ENCODE results near the gene CUEDC2.

The CUEDC2 gene

DNA sequence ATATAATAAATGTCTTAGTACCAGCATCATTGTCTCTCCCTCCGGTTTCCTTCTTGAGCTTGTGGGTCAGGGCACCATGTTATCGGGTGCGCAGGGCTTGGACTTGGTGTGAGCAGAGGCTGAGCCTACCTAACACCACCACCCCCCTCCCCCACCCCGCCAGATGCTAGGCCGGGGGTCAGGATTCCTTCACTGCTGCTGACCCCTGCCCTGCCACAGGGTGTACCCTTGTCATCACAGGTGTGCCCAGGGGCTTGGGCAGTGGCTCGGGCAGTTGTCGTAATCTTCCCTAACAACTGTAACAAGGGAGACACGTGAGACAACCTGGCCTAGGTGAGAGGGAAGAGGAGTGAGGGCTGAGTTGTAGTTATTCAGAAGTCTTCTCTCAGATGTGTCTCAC is 49.5 kb downstream of the CUEDC2 start:
- H3K4me2 ChIP-seq (ENCODE audit: low read length) = no peak overlapping the region
- H3K36me3 ChIP-seq (ENCODE audit: insufficient read depth, low read length) = peaks cover 18% of the 10 kb centered on the region; the same call in 1 of the 2 replicates
- no peak overlapping the region for H3K9ac ChIP-seq (ENCODE audit: low read length)
- no peaks in the 10 kb centered on the region for H3K27me3 ChIP-seq (ENCODE audit: insufficient read depth, low read length)
- no peaks in the 10 kb centered on the region for H3K4me1 ChIP-seq (ENCODE audit: insufficient read depth, low read length, severe bottlenecking)
- no peak overlapping the region for H2AFZ ChIP-seq (ENCODE audit: low read length)
- no peaks in the 10 kb centered on the region for H4K20me1 ChIP-seq (ENCODE audit: insufficient read depth, low read length)
- H3F3A ChIP-seq (ENCODE audit: insufficient read depth, low read length) = no peaks in the 10 kb centered on the region
- H3K27ac ChIP-seq (ENCODE audit: low read depth, low read length, poor library complexity, severe bottlenecking) = no peak overlapping the region
- no peak overlapping the region for H3K4me3 ChIP-seq (ENCODE audit: low read depth, low read length, poor library complexity, severe bottlenecking)
- no peaks in the 10 kb centered on the region for H3K79me2 ChIP-seq (ENCODE audit: insufficient read depth, low read length)
- H3K9me2 ChIP-seq (ENCODE audit: low read depth, low read length) = no peaks in the 10 kb centered on the region
- H3K9me3 ChIP-seq (ENCODE audit: low read length) = no peaks in the 10 kb centered on the region
- TF ChIP-seq EZH2 (IDR thresholded peaks at IDR 0.05; ENCODE audit: borderline replicate concordance, low read length) = no peak
- TF ChIP-seq, protein P1, sequence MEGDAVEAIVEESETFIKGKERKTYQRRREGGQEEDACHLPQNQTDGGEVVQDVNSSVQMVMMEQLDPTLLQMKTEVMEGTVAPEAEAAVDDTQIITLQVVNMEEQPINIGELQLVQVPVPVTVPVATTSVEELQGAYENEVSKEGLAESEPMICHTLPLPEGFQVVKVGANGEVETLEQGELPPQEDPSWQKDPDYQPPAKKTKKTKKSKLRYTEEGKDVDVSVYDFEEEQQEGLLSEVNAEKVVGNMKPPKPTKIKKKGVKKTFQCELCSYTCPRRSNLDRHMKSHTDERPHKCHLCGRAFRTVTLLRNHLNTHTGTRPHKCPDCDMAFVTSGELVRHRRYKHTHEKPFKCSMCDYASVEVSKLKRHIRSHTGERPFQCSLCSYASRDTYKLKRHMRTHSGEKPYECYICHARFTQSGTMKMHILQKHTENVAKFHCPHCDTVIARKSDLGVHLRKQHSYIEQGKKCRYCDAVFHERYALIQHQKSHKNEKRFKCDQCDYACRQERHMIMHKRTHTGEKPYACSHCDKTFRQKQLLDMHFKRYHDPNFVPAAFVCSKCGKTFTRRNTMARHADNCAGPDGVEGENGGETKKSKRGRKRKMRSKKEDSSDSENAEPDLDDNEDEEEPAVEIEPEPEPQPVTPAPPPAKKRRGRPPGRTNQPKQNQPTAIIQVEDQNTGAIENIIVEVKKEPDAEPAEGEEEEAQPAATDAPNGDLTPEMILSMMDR (IDR thresholded peaks at IDR 0.05; ENCODE audit: low read length) = no peak

DNA sequence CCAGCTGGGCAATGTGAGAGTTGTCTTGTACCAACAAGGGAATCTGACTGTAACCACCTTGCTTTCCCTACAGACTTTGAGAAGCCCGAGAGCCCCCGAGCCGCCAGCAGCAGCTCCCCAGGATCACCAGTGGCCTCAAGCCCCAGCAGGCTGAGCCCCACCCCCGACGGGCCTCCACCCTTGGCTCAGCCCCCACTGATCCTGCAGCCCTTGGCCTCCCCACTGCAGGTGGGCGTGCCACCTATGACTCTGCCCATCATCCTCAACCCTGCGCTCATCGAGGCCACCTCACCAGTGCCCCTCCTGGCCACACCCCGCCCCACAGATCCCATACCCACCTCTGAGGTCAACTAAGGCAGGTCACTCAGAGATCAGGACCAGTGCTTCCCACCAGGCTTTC is 50.4 kb downstream of the CUEDC2 start:
- Histone ChIP-seq H3F3A (ENCODE audit: insufficient read depth, low read length) (no peaks in the 10 kb centered on the region), H3K4me3 (ENCODE audit: low read depth, low read length, poor library complexity, severe bottlenecking) (no peak overlapping the region), H3K9ac (ENCODE audit: low read length) (no peak overlapping the region), H3K4me2 (ENCODE audit: low read length) (no peak overlapping the region), H3K27ac (ENCODE audit: low read depth, low read length, poor library complexity, severe bottlenecking) (no peak overlapping the region), H3K9me3 (ENCODE audit: low read length) (no peaks in the 10 kb centered on the region), H3K9me2 (ENCODE audit: low read depth, low read length) (no peaks in the 10 kb centered on the region), H3K36me3 (ENCODE audit: insufficient read depth, low read length) (peaks cover 18% of the 10 kb centered on the region; the same call in 1 of the 2 replicates), H3K27me3 (ENCODE audit: insufficient read depth, low read length) (no peaks in the 10 kb centered on the region), H3K79me2 (ENCODE audit: insufficient read depth, low read length) (no peaks in the 10 kb centered on the region), H2AFZ (ENCODE audit: low read length) (no peak overlapping the region), H3K4me1 (ENCODE audit: insufficient read depth, low read length, severe bottlenecking) (no peaks in the 10 kb centered on the region), H4K20me1 (ENCODE audit: insufficient read depth, low read length) (no peaks in the 10 kb centered on the region)
- TF ChIP-seq EZH2 (IDR thresholded peaks at IDR 0.05; ENCODE audit: borderline replicate concordance, low read length) = no peak
- TF ChIP-seq, protein P1 (IDR thresholded peaks at IDR 0.05; ENCODE audit: low read length) = no peak

DNA sequence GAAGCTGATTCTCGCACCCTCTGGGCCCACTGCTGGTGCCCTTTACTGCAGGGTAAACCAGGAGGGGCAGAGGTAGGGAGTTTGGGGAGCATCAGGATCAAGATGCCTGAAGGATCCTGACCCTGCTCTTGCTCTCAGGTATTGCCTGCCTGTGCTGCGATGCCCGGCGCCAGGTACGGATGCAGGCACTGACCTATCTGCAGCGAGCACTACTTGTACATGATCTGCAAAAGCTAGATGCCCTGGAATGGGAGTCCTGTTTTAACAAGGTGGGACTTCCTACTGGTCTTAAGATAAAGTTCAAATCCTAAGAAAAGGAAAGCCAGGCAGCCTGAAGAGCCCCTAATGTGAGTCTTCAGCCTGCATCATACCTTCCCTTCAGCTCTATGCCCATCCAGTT is 53.0 kb downstream of the CUEDC2 start:
- TF ChIP-seq, protein P1 (IDR thresholded peaks at IDR 0.05; ENCODE audit: low read length) = no peak
- no peak for TF ChIP-seq EZH2 (IDR thresholded peaks at IDR 0.05; ENCODE audit: borderline replicate concordance, low read length)
- no peaks in the 10 kb centered on the region for H3K79me2 ChIP-seq (ENCODE audit: insufficient read depth, low read length)
- no peaks in the 10 kb centered on the region for H3F3A ChIP-seq (ENCODE audit: insufficient read depth, low read length)
- no peaks in the 10 kb centered on the region for H4K20me1 ChIP-seq (ENCODE audit: insufficient read depth, low read length)
- no peaks in the 10 kb centered on the region for H3K4me1 ChIP-seq (ENCODE audit: insufficient read depth, low read length, severe bottlenecking)
- no peak overlapping the region for H3K4me3 ChIP-seq (ENCODE audit: low read depth, low read length, poor library complexity, severe bottlenecking)
- no peaks in the 10 kb centered on the region for H3K27me3 ChIP-seq (ENCODE audit: insufficient read depth, low read length)
- H3K9me3 ChIP-seq (ENCODE audit: low read length) = no peaks in the 10 kb centered on the region
- H3K27ac ChIP-seq (ENCODE audit: low read depth, low read length, poor library complexity, severe bottlenecking) = no peak overlapping the region
- H3K9me2 ChIP-seq (ENCODE audit: low read depth, low read length) = no peaks in the 10 kb centered on the region
- no peak overlapping the region for H3K9ac ChIP-seq (ENCODE audit: low read length)
- peaks cover 33% of the 10 kb centered on the region for H3K36me3 ChIP-seq (ENCODE audit: insufficient read depth, low read length)
- no peak overlapping the region for H3K4me2 ChIP-seq (ENCODE audit: low read length)
- no peak overlapping the region for H2AFZ ChIP-seq (ENCODE audit: low read length)
